Stomach (tissue), 9 donors: Measurements from ENCODE around the gene LMNB1. TPM values are rescaled to one million over a fixed set of nuclear protein-coding genes. Genes with fewer than 3 reads are reported as not detected.

Experiments
- DNase-seq, 2 donors: peaks; one replicate each; pipeline versions ENCODE4 v3.0.0 to v3.0.0-alpha.2; 2013 to 2019
- H3K27ac ChIP-seq, 5 donors: fragments of 200-600 bp in 4 of 5; sonication (generic) in 4 of 5; one replicate each; pipeline ENCODE4 v1.5.1; 2013 to 2019; ENCODE audit warnings: mild to moderate bottlenecking in 1 of 5, moderate library complexity in 1 of 5
- H3K27me3 ChIP-seq, 3 donors: fragments of 200-600 bp; sonication (generic); one replicate each; pipeline ENCODE4 v1.5.1; 2017 to 2019; ENCODE audit warnings: mixed run types in 1 of 3
- H3K36me3 ChIP-seq, 4 donors: fragments of 200-600 bp; sonication (generic); 1 replicate in 3 of 4; 2 replicates in 1 of 4; pipeline ENCODE4 v1.5.1; 2016 to 2019
- H3K4me1 ChIP-seq, 4 donors: fragments of 200-600 bp; sonication (generic); one replicate each; pipeline ENCODE4 v1.5.1; 2016 to 2019
- H3K4me3 ChIP-seq, 4 donors: fragments of 200-600 bp; sonication (generic) in 3 of 4; one replicate each; pipeline ENCODE4 v1.5.1; 2016 to 2019; ENCODE audit warnings: mild to moderate bottlenecking in 1 of 4
- H3K9me3 ChIP-seq, 4 donors: fragments of 200-600 bp; sonication (generic); one replicate each; pipeline ENCODE4 v1.5.1; 2016 to 2019
- CTCF ChIP-seq, 7 experiments: fragments of 450-650 bp in 4 of 7; fragments of 200-600 bp in 3 of 7; sonication (generic) in 3 of 7; IDR thresholded peaks; one replicate each; pipeline ENCODE4 v1.5.1; 2016 to 2019; ENCODE audit warnings: antibody characterized with exemption in 7 of 7, control low read depth in 2 of 7, mild to moderate bottlenecking in 1 of 7
- EP300 ChIP-seq: sonication (generic); formaldehyde crosslinking; IDR thresholded peaks from one replicate; pipeline ENCODE4 v1.6.1; 2017; ENCODE audit warnings: antibody characterized with exemption
- POLR2A ChIP-seq, 4 donors: fragments of 450-650 bp; IDR thresholded peaks; one replicate each; pipeline ENCODE4 v1.6.1; 2016; ENCODE audit warnings: antibody characterized with exemption in 4 of 4, control low read depth in 2 of 4, mild to moderate bottlenecking in 1 of 4, moderate library complexity in 1 of 4
- POLR2AphosphoS5 ChIP-seq, 3 donors: sonication (generic); formaldehyde crosslinking; IDR thresholded peaks; one replicate each; pipeline ENCODE4 v1.6.1; 2016; ENCODE audit warnings: antibody characterized with exemption in 3 of 3
- WGBS, 5 donors: extraction: QIAGEN DNeasy Blood & Tissue Kit in 3 of 5; methylation state at CpG; one replicate each; pipeline versions ENCODE4 v1.1.5 to v1.1.7; 2013 to 2018; 5-methylcytosine and 5-hydroxymethylcytosine counted together
- intact Hi-C: fragments of 100-400 bp; cut with DNase I; formaldehyde crosslinking; loops from one replicate; pipeline ENCODE4 v1.15.1; 2023; ENCODE audit warnings: low total_unique reads
- polyA plus RNA-seq, 3 donors: library from polyadenylated mRNA; stranded (reverse); fragments of 200-250 nt; gene quantifications; one replicate each; pipeline ENCODE4 v1.2.3, GENCODE V29; 2013
- total RNA-seq, 5 donors: library from RNA; depleted of rRNA; stranded (reverse); fragments of >200 nt; gene quantifications; one replicate each; pipeline versions ENCODE4 v1.1.0 to v1.2.3, GENCODE V29; 2014 to 2016
- donor health status: healthy with polysubstance abuse.
- donor health status: Bipolar disorder and iron deficiency.
- donor health status: healthy.

Gene LMNB1
- total and polyA plus RNA-seq, 8 donors, result 7.6 to 167 (median 9.9) TPM

DNA sequence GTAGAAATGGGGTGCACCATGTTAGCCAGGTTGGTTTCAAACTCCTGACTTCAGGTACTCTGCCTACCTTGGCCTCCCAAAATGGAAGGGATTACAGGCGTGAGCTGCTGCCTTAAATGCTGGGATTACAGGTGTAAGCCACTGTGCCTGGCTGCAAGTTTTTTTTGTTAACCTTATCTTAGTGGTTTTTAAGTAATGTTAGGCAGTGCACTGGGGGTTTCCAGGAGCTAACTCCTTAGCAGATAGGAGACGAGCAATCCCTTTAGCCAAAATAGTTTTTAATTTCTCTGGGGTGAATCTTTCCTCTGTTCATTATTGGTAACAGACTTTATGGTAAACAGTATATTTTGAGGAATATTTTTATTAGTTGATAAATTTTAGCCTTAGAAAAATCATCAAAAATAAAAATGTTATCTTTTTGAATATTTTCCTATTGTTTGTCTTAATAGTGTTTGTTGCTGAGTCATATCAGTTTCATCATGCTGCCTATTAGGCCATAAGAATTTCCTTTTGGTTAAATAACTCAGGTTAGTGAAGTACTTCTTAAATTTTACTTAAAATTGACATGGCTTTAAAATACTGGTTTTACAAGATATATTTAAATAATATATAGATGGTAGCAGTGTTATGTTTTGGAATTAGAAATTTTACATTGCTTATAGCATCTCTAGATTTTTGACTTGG lies 37.9 kb downstream of the LMNB1 start:
- no peaks in the 10 kb centered on the region for H3K4me1 ChIP-seq
- peaks cover 0 to 36% (median 9%) of the 10 kb centered on the region in 4 donors for H3K36me3 ChIP-seq
- no peak overlapping the region for H3K4me3 ChIP-seq
- DNase-seq, result no peak
- 85 to 94% (median 87%) methylated on average over 2 of the region's 2 CpGs for WGBS, 5 donors
- intact Hi-C loops, result no loop called here
- H3K27ac ChIP-seq, result peak overlapping the region in 2 of 5 donors; percentile 44 to 48
- no peak for TF ChIP-seq POLR2A (IDR thresholded peaks at IDR 0.05)
- no peak for TF ChIP-seq CTCF (IDR thresholded peaks at IDR 0.05)
- TF ChIP-seq POLR2AphosphoS5 (IDR thresholded peaks at IDR 0.05), result no peak
- TF ChIP-seq EP300, result no peak
- no peaks in the 10 kb centered on the region for H3K27me3 ChIP-seq
- H3K9me3 ChIP-seq, result no peaks in the 10 kb centered on the region

DNA sequence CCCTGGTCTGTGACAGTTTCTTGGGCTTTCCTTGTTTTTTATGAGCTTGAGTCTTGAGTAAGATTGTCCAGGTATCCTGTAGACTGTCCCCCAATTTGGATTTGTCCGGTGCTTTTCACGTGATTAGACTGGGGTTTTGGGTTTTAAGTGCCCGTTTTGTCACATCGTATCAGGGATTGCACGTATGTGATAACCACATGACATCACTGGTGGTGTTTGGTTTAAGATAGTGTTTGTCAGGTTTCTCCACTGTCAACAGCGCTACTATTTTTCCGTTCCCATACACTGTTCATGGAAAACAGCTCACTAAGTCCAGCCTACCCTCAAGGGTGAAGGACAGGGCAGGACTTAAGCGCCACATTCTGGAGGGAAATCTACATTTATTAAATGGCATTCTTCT lies 39.7 kb downstream of the LMNB1 start:
- whole genome bisulfite sequencing, 5 donors, result 93 to 98% (median 95%) methylated on average over 8 of the region's 8 CpGs
- H3K4me3 ChIP-seq, result no peak overlapping the region
- no peaks in the 10 kb centered on the region for H3K27me3 ChIP-seq
- H3K27ac ChIP-seq, result no peak overlapping the region
- H3K4me1 ChIP-seq, result no peaks in the 10 kb centered on the region
- no peaks in the 10 kb centered on the region for H3K9me3 ChIP-seq
- H3K36me3 ChIP-seq, result peaks cover 0 to 47% (median 17%) of the 10 kb centered on the region in 4 donors
- TF ChIP-seq POLR2AphosphoS5 (IDR thresholded peaks at IDR 0.05) (no peak), EP300 (no peak), CTCF (IDR thresholded peaks at IDR 0.05) (no peak), POLR2A (IDR thresholded peaks at IDR 0.05) (no peak)
- DNase-seq, result no peak
- intact Hi-C loops, result no loop called here

GRCh38 chr5:126818736-126819135 lies 41.8 kb downstream of the LMNB1 start:
- no peak for DNase-seq
- Histone ChIP-seq H3K36me3 (peaks cover 0 to 49% (median 13%) of the 10 kb centered on the region in 4 donors), H3K4me1 (no peaks in the 10 kb centered on the region), H3K4me3 (no peak overlapping the region), H3K27me3 (no peaks in the 10 kb centered on the region), H3K9me3 (no peaks in the 10 kb centered on the region), H3K27ac (no peak overlapping the region)
- TF ChIP-seq POLR2AphosphoS5 (IDR thresholded peaks at IDR 0.05) (no peak), CTCF (IDR thresholded peaks at IDR 0.05) (no peak), POLR2A (IDR thresholded peaks at IDR 0.05) (no peak), EP300 (no peak)
- intact Hi-C loops, result no loop called here
- 88 to 96% (median 95%) methylated on average over 4 of the region's 4 CpGs for WGBS, 5 donors

- Histone ChIP-seq H3K27ac (no peak overlapping the region), H3K4me3 (no peak overlapping the region), H3K36me3 (peaks cover 0 to 49% (median 13%) of the 10 kb centered on the region in 4 donors), H3K9me3 (no peaks in the 10 kb centered on the region), H3K27me3 (no peaks in the 10 kb centered on the region), H3K4me1 (no peaks in the 10 kb centered on the region)
- no peak for DNase-seq
- intact Hi-C loops, result no loop called here
- no peak for TF ChIP-seq POLR2A (IDR thresholded peaks at IDR 0.05)
- no peak for TF ChIP-seq POLR2AphosphoS5 (IDR thresholded peaks at IDR 0.05)
- no peak for TF ChIP-seq EP300
- TF ChIP-seq CTCF (IDR thresholded peaks at IDR 0.05), result no peak
- 97 to 99% (median 98%) methylated on average over 5 of the region's 5 CpGs for WGBS, 5 donors
These were observed 42.3 kb downstream of the LMNB1 start for GRCh38 chr5:126819253-126819652.
